HG03175 (cell line): ENCODE results near the gene FAM241A.

Source experiments
- ATAC-seq: cut with Tn5 transposase; IDR thresholded peaks from one replicate; pipeline ENCODE4 v1.9.1; 2021; ENCODE audit warnings: mild to moderate bottlenecking, moderate library complexity; ENCODE audit not compliant: unreplicated experiment

FAM241A gene

GRCh38 chr4:112213091-112213490 lies 67.8 kb downstream of the FAM241A start:
- no peak for ATAC-seq

GRCh38 chr4:112213856-112214255 lies 68.6 kb downstream of the FAM241A start:
- no peak for ATAC-seq

- ATAC-seq = no peak
Observed at GRCh38 chr4:112214390-112215264, 69.4 kb downstream of the FAM241A start.

GRCh38 chr4:112219826-112220366 lies 74.6 kb downstream of the FAM241A start:
- ATAC-seq = no peak

- ATAC-seq = no peak
Observed at GRCh38 chr4:112222219-112222955, 77.1 kb downstream of the FAM241A start.

GRCh38 chr4:112225157-112225556 lies 79.9 kb downstream of the FAM241A start:
- no peak for ATAC-seq

GRCh38 chr4:112230879-112231778 lies 85.9 kb downstream of the FAM241A start:
- peak; percentile 83 for ATAC-seq

- ATAC-seq = peak; percentile 74
Observed at GRCh38 chr4:112231779-112232713, 86.8 kb downstream of the FAM241A start, which contains the start of gene AP1AR. Gene AP1AR (plus strand): TSS chr4:112231787. CDS start chr4:112232092, 305 bp downstream.

GRCh38 chr4:112234952-112235609 lies 89.8 kb downstream of the FAM241A start:
- no peak for ATAC-seq

- ATAC-seq = no peak
Observed at GRCh38 chr4:112236040-112236439, 90.8 kb downstream of the FAM241A start.

- ATAC-seq = no peak
Observed at GRCh38 chr4:112238833-112239232, 93.6 kb downstream of the FAM241A start.
